SK-N-SH (cell line): ENCODE measurements around the gene RPL13. TPM values are rescaled to one million over a fixed set of nuclear protein-coding genes. Genes with fewer than 3 reads are reported as not detected.

Experiments used
- CTCF ChIA-PET: fragments of 300-600, 350-600 bp; formaldehyde crosslinking; extraction: SDS; loops from one replicate; lab custom pipeline; 2021; lab: Yijun Ruan, JAX
- POLR2A ChIA-PET: fragments of 350-600 bp; sonication (Branson Sonifier 250); formaldehyde crosslinking; extraction: SDS; loops from one replicate; lab custom pipeline; 2020; ENCODE audit warnings: antibody characterized with exemption, inconsistent platforms; lab: Yijun Ruan, JAX
- DNase-seq: peaks from one replicate; pipeline ENCODE4 v3.0.0; 2012
- H2AFZ ChIP-seq: fragments of 200-600 bp; sonication (generic); 2 replicates; pipeline ENCODE4 v1.8.1; 2016; ENCODE audit warnings: antibody characterized with exemption, mild to moderate bottlenecking, low read depth
- H3F3A ChIP-seq: fragments of 200-600 bp; sonication (generic); replicated peaks from 2 replicates; pipeline ENCODE3; 2016; ENCODE audit warnings: antibody characterized with exemption, mild to moderate bottlenecking; ENCODE audit not compliant: insufficient read depth
- H3K27ac ChIP-seq, 2 experiments: fragments of 200-500 bp in 1 of 2; fragments of 200-600 bp in 1 of 2; sonication (Bioruptor generic) in 1 of 2; sonication (generic), shearing (Covaris generic) in 1 of 2; 2 replicates each; pipeline versions ENCODE4 v1.5.1 to v1.6.1; 2014 to 2016; ENCODE audit warnings: low read depth in 2 of 2, inconsistent platforms in 1 of 2, low read length in 1 of 2, mild to moderate bottlenecking in 1 of 2, mixed read lengths in 1 of 2
- H3K27me3 ChIP-seq: fragments of 200-600 bp; sonication (generic), shearing (Covaris generic); 2 replicates; pipeline ENCODE4 v1.6.1; 2016; ENCODE audit warnings: mixed run types; ENCODE audit not compliant: insufficient read depth
- H3K36me3 ChIP-seq, 2 experiments: fragments of 200-500 bp in 1 of 2; fragments of 200-600 bp in 1 of 2; sonication (Bioruptor generic) in 1 of 2; sonication (generic) in 1 of 2; replicated peaks in 1 of 2; 2 replicates each; pipeline versions ENCODE3 to v1.5.1; 2014 to 2016; ENCODE audit warnings: low read length in 1 of 2, mild to moderate bottlenecking in 1 of 2; ENCODE audit not compliant: insufficient read depth in 2 of 2, control insufficient read depth in 1 of 2
- H3K4me1 ChIP-seq, 2 experiments: fragments of 200-500 bp in 1 of 2; fragments of 200-600 bp in 1 of 2; sonication (Bioruptor generic) in 1 of 2; sonication (generic), shearing (Covaris generic) in 1 of 2; 2 replicates each; pipeline versions ENCODE4 v1.5.1 to v1.6.1; 2014 to 2016; ENCODE audit warnings: low read depth in 1 of 2, low read length in 1 of 2, mixed run types in 1 of 2; ENCODE audit not compliant: insufficient read depth in 2 of 2, control insufficient read depth in 1 of 2
- H3K4me2 ChIP-seq: fragments of 200-600 bp; sonication (generic), shearing (Covaris generic); 2 replicates; pipeline ENCODE4 v1.6.1; 2017; ENCODE audit warnings: mixed run types
- H3K4me3 ChIP-seq, 2 experiments: fragments of 200-500 bp in 1 of 2; fragments of 200-600 bp in 1 of 2; sonication (Bioruptor generic) in 1 of 2; sonication (generic), shearing (Covaris generic) in 1 of 2; 2 replicates each; pipeline versions ENCODE4 v1.5.1 to v1.8.1; 2014 to 2016; ENCODE audit warnings: low read depth in 2 of 2, inconsistent platforms in 1 of 2, low read length in 1 of 2, mild to moderate bottlenecking in 1 of 2, mixed read lengths in 1 of 2, moderate library complexity in 1 of 2
- H3K79me2 ChIP-seq: fragments of 200-600 bp; sonication (generic); 2 replicates; pipeline ENCODE4 v1.8.1; 2017; ENCODE audit warnings: mild to moderate bottlenecking; ENCODE audit not compliant: insufficient read depth
- H3K9ac ChIP-seq: fragments of 200-600 bp; sonication (generic); 2 replicates; pipeline ENCODE4 v1.6.1; 2017; ENCODE audit warnings: mixed run types
- H3K9me2 ChIP-seq: fragments of 200-600 bp; sonication (generic); 2 replicates; pipeline ENCODE4 v1.6.1; 2017; ENCODE audit warnings: mixed run types
- H3K9me3 ChIP-seq: fragments of 200-600 bp; sonication (generic); 2 replicates; pipeline ENCODE4 v1.6.1; 2017; ENCODE audit warnings: mixed run types, mild to moderate bottlenecking, moderate library complexity
- H4K20me1 ChIP-seq: fragments of 200-600 bp; sonication (generic); 2 replicates; pipeline ENCODE4 v1.6.1; 2017; ENCODE audit warnings: mild to moderate bottlenecking, mixed run types; ENCODE audit not compliant: insufficient read depth
- EZH2phosphoT487 ChIP-seq: fragments of 200-600 bp; sonication (generic); IDR thresholded peaks from 2 replicates; pipeline ENCODE4 v1.6.1; 2017; ENCODE audit warnings: low read depth, mixed run types, mild to moderate bottlenecking, antibody characterized with exemption, moderate library complexity, borderline replicate concordance
- FOXJ3 ChIP-seq: sonication (generic); formaldehyde crosslinking; IDR thresholded peaks from 2 replicates; pipeline ENCODE4 v1.5.1; 2020; ENCODE audit warnings: mild to moderate bottlenecking, missing genetic modification reagents
- GABPA ChIP-seq: IDR thresholded peaks from 2 replicates; pipeline ENCODE4 v1.4.0; 2012; ENCODE audit warnings: low read depth, mild to moderate bottlenecking
- JUND ChIP-seq: IDR thresholded peaks from 2 replicates; pipeline ENCODE4 v1.4.0; 2012
- MEF2A ChIP-seq: IDR thresholded peaks from 2 replicates; pipeline ENCODE4 v1.4.0; 2012; ENCODE audit warnings: low read depth, borderline replicate concordance
- RCOR1 ChIP-seq: fragments of 150-350 bp; IDR thresholded peaks from 2 replicates; pipeline ENCODE4 v1.6.1; 2017; ENCODE audit warnings: antibody characterized with exemption, low read length
- RXRA ChIP-seq: IDR thresholded peaks from 2 replicates; pipeline ENCODE4 v1.4.0; 2012; ENCODE audit warnings: low read depth, mild to moderate bottlenecking, borderline replicate concordance
- SIN3A ChIP-seq: IDR thresholded peaks from 2 replicates; pipeline ENCODE4 v1.6.1; 2012; ENCODE audit warnings: low read depth, mild to moderate bottlenecking, low read length, moderate library complexity, borderline replicate concordance
- SMC3 ChIP-seq: IDR thresholded peaks from 2 replicates; pipeline ENCODE4 v1.6.1; 2012; ENCODE audit warnings: low read depth, low read length, improper control_type of control experiment
- TEAD4 ChIP-seq: IDR thresholded peaks from 2 replicates; pipeline ENCODE4 v1.4.0; 2012; ENCODE audit warnings: mild to moderate bottlenecking, borderline replicate concordance; ENCODE audit not compliant: insufficient read depth
- YY1 ChIP-seq: IDR thresholded peaks from 2 replicates; pipeline ENCODE4 v1.4.0; 2012; ENCODE audit warnings: low read depth, mild to moderate bottlenecking
- WGBS: methylation state at CpG from one replicate; pipeline ENCODE4 v1.1.6; 2017; ENCODE audit warnings: low lambda C conversion rate; 5-methylcytosine and 5-hydroxymethylcytosine counted together
- polyA plus RNA-seq, 3 experiments: library from polyadenylated mRNA; depleted of rRNA; stranded (reverse); fragments of >200 nt; gene quantifications; 2 replicates each; pipeline ENCODE4 v1.2.3, GENCODE V29; 2012
- small RNA-seq, 7 experiments: library from RNA; depleted of rRNA; stranded (forward); fragments of <200 nt; gene quantifications; one replicate each; pipeline ENCODE3, GENCODE V24; 2012
- TF ChIP-seq, protein P1 (sequence below): IDR thresholded peaks from 2 replicates; pipeline ENCODE4 v1.6.1; 2012; ENCODE audit warnings: mild to moderate bottlenecking, low read depth, low read length, moderate library complexity
- TF ChIP-seq, protein P2 (sequence below): IDR thresholded peaks from 2 replicates; pipeline ENCODE4 v1.4.0; 2012; ENCODE audit warnings: low read depth

RPL13 gene
- polyA plus RNA-seq, 1 of the 3 experiments (the other 2 are of a cell fraction), result 4,635 TPM

DNA sequence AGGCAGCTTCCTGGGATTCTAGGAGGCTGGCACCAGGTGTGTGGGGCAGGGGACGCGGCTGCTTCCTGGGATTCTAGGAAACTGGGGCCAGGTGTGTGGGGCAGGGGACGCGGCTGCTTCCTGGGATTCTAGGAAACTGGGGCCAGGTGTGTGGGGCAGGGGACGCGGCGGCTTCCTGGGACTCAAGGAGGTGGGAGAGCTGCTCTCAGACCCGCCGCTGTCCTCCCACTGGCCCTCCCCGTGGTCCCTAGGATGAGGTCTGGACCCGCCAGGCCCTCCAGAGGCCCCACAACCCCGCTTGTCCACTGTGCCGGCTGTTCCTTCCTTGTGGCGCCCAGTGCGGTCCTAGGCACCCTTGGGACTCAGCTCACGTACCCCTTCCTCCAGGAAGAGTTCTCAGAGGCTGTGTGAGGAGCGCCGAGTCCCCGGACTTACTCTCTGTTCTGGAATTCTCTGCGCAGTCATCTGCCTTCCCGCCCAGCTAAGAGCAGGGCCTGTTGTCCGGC lies 53.5 kb downstream of the RPL13 start:
- H3K9me2 ChIP-seq, result no peaks in the 10 kb centered on the region
- H3K9ac ChIP-seq, result no peak overlapping the region
- no peak for TF ChIP-seq MEF2A
- no peak for TF ChIP-seq YY1
- no peak for TF ChIP-seq JUND
- no peak for TF ChIP-seq GABPA
- TF ChIP-seq RCOR1, result no peak
- no peak for TF ChIP-seq SMC3
- TF ChIP-seq, protein P1, sequence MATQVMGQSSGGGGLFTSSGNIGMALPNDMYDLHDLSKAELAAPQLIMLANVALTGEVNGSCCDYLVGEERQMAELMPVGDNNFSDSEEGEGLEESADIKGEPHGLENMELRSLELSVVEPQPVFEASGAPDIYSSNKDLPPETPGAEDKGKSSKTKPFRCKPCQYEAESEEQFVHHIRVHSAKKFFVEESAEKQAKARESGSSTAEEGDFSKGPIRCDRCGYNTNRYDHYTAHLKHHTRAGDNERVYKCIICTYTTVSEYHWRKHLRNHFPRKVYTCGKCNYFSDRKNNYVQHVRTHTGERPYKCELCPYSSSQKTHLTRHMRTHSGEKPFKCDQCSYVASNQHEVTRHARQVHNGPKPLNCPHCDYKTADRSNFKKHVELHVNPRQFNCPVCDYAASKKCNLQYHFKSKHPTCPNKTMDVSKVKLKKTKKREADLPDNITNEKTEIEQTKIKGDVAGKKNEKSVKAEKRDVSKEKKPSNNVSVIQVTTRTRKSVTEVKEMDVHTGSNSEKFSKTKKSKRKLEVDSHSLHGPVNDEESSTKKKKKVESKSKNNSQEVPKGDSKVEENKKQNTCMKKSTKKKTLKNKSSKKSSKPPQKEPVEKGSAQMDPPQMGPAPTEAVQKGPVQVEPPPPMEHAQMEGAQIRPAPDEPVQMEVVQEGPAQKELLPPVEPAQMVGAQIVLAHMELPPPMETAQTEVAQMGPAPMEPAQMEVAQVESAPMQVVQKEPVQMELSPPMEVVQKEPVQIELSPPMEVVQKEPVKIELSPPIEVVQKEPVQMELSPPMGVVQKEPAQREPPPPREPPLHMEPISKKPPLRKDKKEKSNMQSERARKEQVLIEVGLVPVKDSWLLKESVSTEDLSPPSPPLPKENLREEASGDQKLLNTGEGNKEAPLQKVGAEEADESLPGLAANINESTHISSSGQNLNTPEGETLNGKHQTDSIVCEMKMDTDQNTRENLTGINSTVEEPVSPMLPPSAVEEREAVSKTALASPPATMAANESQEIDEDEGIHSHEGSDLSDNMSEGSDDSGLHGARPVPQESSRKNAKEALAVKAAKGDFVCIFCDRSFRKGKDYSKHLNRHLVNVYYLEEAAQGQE, result no peak
- TF ChIP-seq, protein P2, sequence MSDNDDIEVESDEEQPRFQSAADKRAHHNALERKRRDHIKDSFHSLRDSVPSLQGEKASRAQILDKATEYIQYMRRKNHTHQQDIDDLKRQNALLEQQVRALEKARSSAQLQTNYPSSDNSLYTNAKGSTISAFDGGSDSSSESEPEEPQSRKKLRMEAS, result no peak
- TF ChIP-seq EZH2phosphoT487, result no peak
- TF ChIP-seq RXRA, result no peak
- no peak for TF ChIP-seq SIN3A
- TF ChIP-seq FOXJ3 (CRISPR knock-in tag), result no peak
- no peak for TF ChIP-seq TEAD4
- H3K4me2 ChIP-seq, result no peak overlapping the region
- no peaks in the 10 kb centered on the region for H3K9me3 ChIP-seq
- H3K27me3 ChIP-seq, result no peaks in the 10 kb centered on the region
- H3K36me3 ChIP-seq, result no peaks in the 10 kb centered on the region
- POLR2A ChIA-PET, result no interaction called here
- H3F3A ChIP-seq, result peaks cover 12% of the 10 kb centered on the region
- CTCF ChIA-PET, result interaction anchor here (0.7 to 6.3 kb wide), 10 partner anchors 9 to 86 kb away, joined by 3 to 44 read pairs (median 9); no protein-coding TSS in a partner anchor
- no peaks in the 10 kb centered on the region for H3K79me2 ChIP-seq
- H3K4me3 ChIP-seq, result no peak overlapping the region
- no peak overlapping the region for H3K27ac ChIP-seq
- DNase-seq, result no peak
- no peak overlapping the region for H2AFZ ChIP-seq
- 88% methylated on average over 15 of the region's 22 CpGs for WGBS
- H4K20me1 ChIP-seq, result no peaks in the 10 kb centered on the region
- no peaks in the 10 kb centered on the region; a peak in 1 of 4 replicates for H3K4me1 ChIP-seq

Small RNA genes within 50 kb of the gene (small RNA-seq; reads per million reads assigned to genes)
- gene SNORD68, result 0 reads per million in 7 experiments

Other genes starting within 250 kb of the RPL13 start
- 31.1 and 50.2 TPM in 2 replicates for gene ANKRD11, start 70.1 kb upstream of the RPL13 start, polyA plus RNA-seq (2012; rRNA removed)
- 100 and 107 TPM in 2 replicates for gene SPG7, start 52.3 kb upstream of the RPL13 start, polyA plus RNA-seq (2012; rRNA removed)
- 3.9 and 4.0 TPM in 2 replicates for gene CPNE7, start 15.1 kb downstream of the RPL13 start, polyA plus RNA-seq (2012; rRNA removed)
- gene DPEP1, start 53.0 kb downstream of the RPL13 start, polyA plus RNA-seq (2012; rRNA removed), result 0.05 TPM in 1 of 2 replicates, not detected in the other
- gene CHMP1A, start 97.0 kb downstream of the RPL13 start, polyA plus RNA-seq (2012; rRNA removed), result 138 and 143 TPM in 2 replicates
- 7.2 and 8.5 TPM in 2 replicates for gene SPATA33, start 97.2 kb downstream of the RPL13 start, polyA plus RNA-seq (2012; rRNA removed)
- gene CDK10, start 126.0 kb downstream of the RPL13 start, polyA plus RNA-seq (2012; rRNA removed), result 84.7 and 94.5 TPM in 2 replicates
- gene SPATA2L, start 141.0 kb downstream of the RPL13 start, polyA plus RNA-seq (2012; rRNA removed), result 7.8 and 8.6 TPM in 2 replicates
- 9.2 and 10.1 TPM in 2 replicates for gene VPS9D1, start 160.2 kb downstream of the RPL13 start, polyA plus RNA-seq (2012; rRNA removed)
- 24.9 and 27.0 TPM in 2 replicates for gene ZNF276, start 160.9 kb downstream of the RPL13 start, polyA plus RNA-seq (2012; rRNA removed)